GF-D8 (cell line): ENCODE results near the gene TOP3B.

Experiments used
- DNase-seq: peaks from one replicate; lab custom pipeline; 2025; lab: John Stamatoyannopoulos, UW

Gene TOP3B

GRCh38 chr22:21963286-21963685, 19.3 kb downstream of the TOP3B start:
- DNase-seq = no peak

- DNase-seq = no peak
Measured at GRCh38 chr22:21962655-21962949, 20.0 kb downstream of the TOP3B start.

GRCh38 chr22:21961886-21962654, 20.5 kb downstream of the TOP3B start:
- no peak for DNase-seq

- no peak for DNase-seq
Measured at GRCh38 chr22:21961127-21961867, 21.3 kb downstream of the TOP3B start.

DNA sequence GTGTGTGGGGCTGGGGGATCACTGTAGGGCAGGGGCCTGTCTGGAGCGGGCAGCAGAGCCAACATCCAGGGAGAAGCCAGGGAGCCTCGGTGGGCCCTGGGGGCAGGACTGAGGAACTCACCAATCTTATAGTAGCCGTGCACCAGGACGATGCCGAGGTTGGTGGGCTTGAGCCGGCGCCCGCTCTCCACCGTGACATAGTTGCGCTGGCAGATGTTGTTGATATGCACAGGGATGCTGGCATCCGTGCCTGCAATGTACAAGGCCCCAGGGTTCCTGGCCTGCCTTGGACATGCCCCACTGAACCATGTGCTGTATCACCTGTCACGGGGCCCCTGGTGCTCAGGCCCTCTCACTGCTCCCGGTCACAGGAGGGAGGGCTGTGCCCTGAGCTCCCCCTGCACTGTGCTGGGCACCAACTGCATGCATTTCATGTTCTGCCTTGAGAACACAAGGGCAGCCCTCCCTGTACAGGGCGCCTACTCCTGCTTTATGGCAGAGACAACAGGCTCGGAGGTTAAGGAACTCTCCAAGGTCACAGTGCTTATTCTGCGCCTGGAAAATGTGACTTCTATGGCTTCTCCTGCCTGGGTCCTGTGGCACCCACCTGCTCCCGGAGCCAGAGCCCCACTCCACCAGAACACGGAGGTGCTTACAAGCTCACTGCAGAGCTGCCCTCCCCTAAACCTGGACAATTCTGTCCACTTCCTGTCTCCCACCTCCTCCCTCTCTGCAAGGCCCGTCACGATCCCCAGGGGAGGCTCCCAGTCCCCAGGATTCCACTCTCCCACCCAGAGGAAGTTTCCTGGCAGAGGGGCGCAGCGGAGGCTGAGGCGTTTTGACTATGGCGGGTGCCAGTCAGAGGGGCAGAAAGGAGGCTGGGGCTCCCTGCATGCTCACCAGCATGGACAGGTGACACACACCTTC, 22.1 kb downstream of the TOP3B start:
- DNase-seq = no peak

DNA sequence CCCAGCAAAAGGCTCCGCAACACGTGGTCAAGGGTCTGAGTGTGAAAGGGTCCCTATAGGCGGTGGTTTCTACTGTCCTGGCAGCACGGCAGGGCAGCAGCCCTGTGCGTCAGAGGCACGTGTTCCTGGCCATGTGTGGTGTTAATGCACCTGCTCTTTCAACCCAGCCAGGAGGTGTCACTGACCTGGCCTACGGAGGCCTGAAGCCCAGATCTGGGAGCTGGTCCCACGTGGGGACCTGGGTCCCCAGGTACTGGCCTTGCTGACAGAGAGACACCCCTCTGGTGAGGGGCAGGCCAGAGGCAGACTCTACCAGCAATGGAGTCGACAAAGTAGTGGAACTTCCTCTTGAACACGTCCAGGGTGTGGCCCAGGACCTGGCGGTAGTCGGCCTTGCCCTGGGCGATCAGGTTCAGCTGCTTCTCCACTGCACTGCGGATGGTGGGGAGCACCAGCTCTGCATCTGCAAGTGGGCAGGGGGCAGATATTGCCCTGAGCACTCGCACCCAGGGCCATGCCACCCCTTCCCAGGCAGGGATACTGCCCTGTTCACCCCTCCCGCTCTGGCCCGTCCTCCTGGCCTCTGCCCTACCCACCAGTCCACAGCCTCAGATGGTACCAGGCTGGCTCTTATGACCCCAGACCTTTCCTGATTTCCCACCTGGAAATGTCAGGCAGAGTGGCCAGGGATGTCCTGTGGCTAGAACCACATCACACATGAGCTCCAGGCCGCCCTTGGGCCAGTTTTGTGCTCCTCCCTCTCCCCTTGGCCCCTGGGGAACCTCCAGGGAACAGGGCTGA, 23.1 kb downstream of the TOP3B start:
- DNase-seq = no peak

DNA sequence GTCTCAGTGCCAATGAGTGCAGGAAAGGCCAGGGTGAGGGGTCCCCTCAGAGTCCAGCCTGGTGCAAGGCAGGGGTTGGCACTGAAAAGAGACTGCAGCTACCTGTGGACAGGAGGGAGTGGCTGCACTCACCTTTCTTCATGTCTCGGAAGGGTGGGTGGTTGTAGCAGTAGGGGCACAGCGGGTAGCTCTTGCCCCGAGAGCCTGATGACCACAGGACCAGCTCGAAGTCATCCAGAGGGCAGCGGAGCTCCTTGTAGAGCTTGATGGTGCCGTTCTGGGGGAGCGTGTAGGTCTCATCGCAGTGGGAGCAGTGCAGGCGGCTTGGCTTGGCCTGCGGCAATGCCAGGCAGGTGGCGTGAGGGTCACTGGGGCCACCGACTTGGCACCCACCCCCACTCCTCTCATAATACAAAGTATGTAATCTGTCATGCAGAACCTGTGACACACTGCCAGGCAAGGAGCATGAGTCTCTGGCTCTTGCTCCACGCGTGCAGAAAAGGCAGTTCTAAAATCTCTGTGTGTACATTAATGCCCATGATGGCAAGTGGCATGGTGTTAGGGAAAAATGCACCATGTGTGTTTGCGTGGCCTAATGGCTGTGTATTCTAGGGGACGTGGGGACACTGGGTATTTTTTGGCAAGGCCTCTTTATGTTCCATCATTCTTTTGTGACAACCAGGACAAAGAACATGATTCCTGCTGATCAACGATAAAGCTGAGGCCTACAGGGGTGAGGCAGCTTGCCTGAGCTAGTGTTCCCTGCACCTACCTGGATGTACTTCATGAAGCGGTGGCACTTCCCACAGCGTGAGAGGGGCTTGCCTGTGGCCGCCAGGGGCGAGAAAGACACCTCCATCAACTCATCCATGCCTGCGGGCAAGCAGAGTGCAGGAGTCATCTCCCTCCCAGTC, 24.0 kb downstream of the TOP3B start:
- DNase-seq = no peak

DNA sequence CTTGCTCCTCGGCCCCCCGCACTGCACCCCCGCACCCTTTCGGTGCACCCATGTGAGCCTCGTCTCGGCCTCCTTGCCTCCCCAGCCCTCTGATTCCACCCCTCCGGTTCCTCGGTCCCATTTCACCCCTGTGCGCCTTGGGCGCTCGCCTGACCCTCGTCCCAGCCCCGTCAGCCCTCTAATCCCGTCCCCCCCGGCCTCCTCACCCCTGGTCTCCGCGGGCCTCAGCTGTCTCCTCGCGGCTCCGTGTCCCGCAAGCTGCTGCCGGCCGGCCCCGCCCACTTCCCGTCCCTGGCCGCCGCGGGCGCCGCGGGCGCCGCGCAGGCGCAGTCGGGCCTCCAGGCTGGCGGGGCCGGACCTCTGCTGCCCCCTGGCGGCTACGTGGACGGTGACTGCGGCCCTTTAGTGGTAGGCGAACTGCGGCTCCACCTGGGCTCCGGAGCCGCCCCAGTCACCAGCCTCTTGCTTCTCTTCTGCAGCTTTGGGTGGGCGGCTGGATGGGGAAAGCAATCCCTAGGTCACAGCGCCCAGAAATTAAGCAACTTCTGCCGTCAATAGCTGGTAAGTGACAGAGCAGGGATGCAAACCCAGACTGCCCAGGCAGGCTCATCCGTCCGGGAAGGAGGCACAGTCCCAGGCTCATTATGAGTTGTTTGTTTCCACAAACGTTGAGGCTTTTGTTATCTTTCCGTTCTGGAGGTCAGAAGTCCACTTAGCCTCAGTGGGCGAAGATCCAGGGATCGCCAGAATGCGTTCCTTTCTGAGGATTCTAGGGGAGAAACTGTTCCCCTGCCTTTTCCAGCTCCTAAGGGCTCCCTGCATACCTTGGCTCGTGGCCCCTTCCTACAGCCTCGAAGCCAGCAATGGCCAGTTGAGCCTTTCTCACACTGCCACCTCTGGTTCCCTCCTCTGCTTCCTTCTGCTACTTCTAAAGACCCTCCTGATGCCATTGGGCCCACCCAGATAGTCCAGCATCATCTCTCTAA, 29.7 kb downstream of the TOP3B start, which contains the start of gene PPM1F:
Gene PPM1F, minus strand, starts transcription at position 263 of the 986 bp plus-strand sequence. CDS start 6,800 bp downstream, outside the sequence.
- peak; percentile 67 for DNase-seq

- no peak for DNase-seq
Measured at GRCh38 chr22:21951931-21952465, 30.6 kb downstream of the TOP3B start.

DNA sequence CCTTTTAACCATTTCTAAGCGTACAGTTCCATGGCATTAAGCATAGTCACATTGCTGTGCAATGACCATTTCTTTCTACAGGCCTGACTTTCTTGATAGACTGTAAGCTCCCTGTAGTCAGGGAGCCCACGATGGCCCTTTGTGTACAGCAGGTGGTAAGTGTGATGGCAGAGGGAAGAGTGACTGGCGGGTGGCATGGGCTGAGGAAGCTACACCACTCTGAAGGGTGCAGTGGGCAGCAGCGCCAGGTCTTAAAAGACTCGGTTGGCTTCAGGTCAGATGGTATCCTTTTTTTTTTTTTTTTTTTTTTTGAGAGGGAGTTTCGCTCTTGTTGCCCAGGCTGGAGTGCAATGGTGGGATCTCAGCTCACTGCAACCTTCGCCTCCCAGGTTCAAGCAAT, 31.5 kb downstream of the TOP3B start:
- DNase-seq = no peak

- no peak for DNase-seq
Measured at GRCh38 chr22:21949948-21950347, 32.6 kb downstream of the TOP3B start.

DNA sequence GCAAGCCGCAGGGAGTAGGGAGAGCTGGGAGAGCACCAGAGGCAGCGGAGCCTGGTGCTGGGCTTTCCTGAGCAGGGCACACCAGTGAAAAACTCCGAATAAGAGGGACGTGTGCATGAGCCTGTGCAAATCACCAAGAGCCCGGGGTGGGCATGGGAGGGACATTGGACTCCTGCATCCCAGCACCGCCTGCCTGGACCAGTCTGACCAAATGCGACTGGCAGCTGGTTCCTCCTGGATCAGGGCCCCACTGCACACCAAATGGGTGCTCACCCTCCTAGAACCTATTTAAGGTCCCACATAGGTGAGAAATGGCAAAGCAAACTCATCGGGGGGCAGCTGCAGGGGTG, 33.0 kb downstream of the TOP3B start:
- DNase-seq = no peak

DNA sequence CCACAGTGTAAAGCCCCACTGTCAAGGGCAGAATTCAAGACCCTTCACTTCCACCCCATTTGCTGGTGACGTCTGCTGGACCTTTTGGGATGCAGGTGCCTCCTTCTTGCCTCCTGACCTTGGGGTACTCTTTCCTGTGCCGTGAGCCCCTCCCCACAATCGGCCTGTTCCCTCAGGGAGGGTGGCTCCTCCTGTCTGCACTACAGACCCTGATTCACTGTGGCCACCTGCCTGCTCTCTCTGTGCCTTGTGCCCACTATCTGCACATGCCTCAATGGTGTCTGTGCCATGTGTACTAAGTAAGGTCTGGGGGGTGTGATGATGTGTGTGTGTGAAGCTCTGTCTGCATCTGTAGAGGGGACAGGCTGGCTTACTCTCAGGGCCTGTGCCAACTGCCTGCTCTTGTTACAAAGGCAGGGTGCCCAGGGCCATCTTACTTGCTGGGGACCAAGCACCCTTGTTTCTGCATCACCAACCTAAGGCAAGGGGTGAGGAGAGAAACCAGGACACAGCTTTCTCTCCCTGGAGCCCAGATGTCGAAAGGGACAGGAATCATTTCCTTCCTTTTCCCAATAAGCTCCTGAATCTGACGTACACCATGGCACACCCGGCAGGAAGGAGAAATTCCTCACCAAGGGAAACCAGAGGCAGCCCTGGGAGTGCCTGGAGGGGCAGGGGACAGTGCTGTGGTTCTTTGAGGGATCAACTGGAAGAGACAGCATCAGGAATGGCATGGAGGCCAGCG, 33.6 kb downstream of the TOP3B start:
- no peak for DNase-seq

- no peak for DNase-seq
Measured at GRCh38 chr22:21948390-21948789, 34.2 kb downstream of the TOP3B start.

DNA sequence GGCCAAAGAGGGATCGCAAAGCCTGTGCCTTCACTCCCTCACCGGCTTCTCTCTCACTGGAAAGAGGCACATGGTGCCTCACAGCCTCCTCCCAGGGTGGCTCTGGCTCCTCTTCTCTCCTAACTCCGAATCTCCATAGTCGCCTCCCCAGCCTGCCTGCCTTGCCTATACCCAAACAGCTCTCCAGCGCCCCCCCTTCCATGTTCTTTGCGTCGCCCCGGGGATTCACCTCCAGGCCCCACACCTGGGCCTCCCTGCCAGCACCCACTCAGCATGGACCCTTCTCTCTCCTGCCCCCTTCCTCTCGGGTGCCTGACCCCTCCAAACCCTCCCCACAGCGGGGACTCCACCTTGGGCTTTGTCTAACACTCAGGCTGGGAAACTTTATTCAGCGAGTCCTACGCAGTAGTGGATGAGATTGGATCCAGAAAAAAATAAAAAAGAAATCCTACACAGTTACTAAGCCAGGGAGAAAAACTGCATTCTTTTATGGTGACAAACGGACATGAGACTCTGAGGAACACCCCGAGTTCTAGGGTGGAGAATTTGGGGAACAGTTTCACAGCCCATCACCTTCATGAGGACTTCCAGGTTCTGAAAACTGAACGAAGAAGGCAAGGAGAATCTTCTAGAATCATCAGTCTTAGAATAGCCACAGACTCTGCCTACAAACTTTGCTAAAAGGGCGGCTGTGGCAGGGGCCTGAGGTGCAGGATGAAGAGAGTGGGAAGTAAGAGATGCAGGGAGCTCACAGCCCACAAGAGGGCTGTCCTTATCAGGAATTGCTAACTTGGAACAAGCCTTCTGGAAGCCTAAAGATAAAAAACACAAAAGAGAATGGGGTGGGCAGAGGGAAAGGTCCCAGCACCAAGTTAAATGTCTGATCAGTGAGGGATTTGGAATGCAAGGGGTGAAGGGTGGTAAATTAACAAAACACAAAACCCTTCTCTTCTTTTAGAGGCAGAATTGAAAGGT, 35.3 kb downstream of the TOP3B start:
- DNase-seq = no peak

DNA sequence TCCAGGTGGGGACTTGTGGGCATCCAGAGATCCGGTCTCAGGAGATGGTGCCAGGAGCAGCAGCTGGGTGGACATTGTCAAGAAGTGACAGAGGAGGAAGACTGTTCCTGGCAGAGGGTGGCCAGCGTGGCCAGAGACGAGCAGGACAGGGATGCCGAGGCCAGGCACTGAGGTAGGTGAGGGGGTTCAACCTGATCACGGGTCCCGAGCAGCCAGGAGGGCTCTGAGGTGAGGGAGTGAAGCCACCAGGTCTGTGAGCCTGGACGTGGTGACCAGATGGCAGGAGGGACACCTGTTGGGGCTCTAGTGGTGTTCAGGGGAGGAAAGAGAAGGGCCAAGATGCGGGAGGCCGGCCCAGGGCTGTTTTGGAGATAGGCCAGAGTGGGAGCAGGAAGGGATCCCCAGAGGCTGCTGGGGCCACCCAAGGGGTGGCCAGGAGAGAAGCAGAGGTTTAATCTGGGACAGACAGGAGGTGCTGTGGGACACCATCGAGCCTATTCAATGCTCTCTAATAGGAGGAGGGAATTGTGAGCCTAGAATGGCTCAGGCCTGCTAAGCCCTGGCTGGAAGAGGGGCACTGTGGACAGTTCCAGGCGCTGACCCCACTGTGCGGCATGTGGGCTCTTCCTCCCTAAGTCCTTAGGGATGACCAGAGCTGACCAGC, 36.2 kb downstream of the TOP3B start:
- DNase-seq = no peak
